Hematopoietic multipotent progenitor cell treated with erythropoietin and hydrocortisone succinate and interleukin-3 and kit ligand, for 8 days (in vitro differentiated cells): Measurements from ENCODE around the gene IRF4.
"Not testable (repeated sequence)": the region's sequence is repeated elsewhere in the genome, so short reads cannot be mapped to it uniquely, and the experiment has no call there.

Experiments
- DNase-seq: peaks from one replicate; pipeline ENCODE4 v3.0.0-alpha.2; 2015

IRF4 gene

GRCh38 chr6:366389-367297, 24.9 kb upstream of the IRF4 start:
- no peak for DNase-seq

- DNase-seq: no peak
Observed at GRCh38 chr6:367298-367794, 24.2 kb upstream of the IRF4 start.

GRCh38 chr6:367891-368630, 23.5 kb upstream of the IRF4 start:
- no peak for DNase-seq

- DNase-seq: no peak
Observed at GRCh38 chr6:369559-370431, 21.8 kb upstream of the IRF4 start.

DNA sequence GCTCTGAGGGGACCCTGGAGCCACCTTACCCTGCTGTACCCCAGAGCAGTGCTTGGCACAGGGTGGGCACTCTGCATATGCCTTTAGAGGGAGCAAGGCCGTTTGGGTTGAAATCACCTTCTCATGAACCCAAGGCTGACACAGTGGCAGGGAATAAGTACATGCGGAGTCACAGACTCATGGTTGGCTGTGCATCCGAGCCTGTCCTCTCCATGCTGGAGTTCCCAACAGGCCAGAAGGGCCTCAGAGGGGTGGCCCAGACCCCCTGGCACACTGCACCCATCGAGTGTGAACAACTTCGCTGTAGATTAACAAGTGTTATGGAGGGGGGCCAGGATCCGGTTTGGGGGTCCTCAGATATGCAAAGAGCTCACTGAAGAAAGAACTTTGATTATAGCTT, 21.0 kb upstream of the IRF4 start:
- DNase-seq: no peak

DNA sequence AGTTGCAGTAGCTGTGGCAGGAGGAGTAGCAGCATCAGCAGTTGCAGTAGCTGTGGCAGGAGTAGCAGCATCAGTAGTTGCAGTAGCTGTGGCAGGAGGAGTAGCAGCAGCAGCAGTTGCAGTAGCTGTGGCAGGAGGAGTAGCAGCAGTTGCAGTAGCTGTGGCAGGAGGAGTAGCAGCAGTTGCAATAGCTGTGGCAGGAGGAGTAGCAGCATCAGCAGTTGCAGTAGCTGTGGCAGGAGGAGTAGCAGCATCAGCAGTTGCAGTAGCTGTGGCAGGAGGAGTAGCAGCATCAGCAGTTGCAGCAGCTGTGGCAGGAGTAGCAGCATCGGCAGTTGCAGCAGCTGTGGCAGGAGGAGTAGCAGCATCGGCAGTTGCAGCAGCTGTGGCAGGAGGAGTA, 19.7 kb upstream of the IRF4 start:
- DNase-seq: not testable (repeated sequence)

DNA sequence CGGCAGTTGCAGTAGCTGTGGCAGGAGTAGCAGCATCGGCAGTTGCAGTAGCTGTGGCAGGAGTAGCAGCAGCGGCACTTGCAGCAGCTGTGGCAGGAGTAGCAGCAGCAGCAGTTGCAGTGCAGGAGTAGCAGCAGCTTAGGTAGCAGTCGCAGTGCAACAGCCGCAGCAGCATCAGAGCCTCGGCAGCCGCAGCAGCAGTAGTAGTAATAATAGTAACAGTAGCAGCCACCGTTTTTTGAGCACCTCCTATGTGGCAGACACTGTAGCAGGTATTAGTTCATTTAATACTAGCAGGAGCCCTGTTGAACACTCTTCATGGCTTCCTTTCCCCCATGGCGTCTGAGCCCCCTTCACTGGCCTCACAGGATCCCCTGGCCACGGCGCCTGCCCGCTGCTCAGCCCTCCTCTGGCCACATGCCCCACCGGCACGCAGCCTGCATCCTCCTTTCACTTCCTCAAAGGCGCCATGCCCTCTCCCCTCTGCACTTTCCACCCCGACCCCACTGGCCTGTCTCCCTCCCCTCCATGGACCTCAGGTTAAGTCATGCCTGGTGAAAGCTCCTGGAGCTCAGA, 19.1 kb upstream of the IRF4 start:
- DNase-seq: no peak

- DNase-seq: no peak
Observed at GRCh38 chr6:373031-373430, 18.5 kb upstream of the IRF4 start.

DNA sequence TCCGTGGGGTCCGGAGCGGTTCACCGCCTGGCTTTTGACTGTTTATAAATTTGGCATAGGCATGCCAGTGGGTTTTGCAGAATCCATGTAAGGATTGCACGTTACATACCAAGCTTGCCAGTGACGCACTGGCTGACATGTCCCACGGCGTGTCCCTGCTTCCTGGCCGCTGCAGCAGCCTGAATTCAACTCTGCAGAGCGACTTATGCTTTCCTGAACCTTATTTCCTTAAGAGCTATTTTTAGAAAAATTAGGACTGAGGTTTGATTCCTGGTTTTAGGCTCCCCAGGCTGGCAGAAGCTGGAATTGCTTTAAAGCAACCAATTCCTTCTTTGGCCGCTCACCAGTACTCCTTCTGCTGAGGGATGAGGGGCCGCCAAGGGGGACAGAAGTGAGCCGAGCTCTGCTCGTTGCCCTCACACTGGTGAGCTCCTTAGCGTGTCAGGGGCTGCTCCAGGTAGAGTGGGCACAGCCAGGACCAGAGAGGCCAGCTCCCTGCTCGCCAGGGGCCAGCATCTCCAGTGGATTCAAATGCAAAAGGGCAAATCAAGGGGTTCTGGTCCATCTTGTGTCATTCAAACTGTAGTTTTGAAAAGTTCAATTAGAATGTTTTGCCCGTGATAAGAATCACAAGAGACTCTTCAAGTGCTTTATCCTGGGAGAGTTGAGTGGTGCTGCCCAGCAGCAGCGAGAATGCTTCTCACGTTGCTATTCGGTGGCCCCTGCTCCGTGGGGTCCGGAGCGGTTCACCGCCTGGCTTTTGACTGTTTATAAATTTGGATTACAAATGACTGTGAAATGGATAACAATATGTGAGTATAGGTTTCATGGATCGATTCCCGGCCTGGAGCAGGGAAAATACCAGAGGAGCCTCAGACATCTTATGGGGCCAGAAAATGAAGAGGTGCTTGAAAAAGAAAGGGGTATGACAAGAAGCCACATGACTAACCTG, 17.5 kb upstream of the IRF4 start:
- DNase-seq: no peak

DNA sequence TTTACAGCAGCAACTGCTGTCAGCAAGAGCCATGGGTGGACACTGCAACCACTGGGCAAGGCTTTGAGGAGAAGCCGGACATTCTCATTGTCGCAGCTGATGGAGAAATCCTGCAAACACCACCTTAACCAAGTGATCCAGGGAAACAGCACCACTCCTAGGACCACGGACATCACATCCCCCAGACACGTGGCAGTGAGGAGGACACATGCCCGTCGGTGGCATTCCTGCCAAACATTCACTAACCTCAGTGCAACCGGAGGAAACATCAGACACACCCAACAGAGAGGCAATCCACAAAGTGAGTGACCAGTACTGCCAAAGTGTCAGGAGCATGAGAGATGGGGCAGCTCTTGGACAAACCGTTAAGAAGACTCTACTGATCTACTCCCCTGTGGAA, 16.6 kb upstream of the IRF4 start:
- no peak for DNase-seq

GRCh38 chr6:376827-377640, 14.5 kb upstream of the IRF4 start:
- no peak for DNase-seq

- DNase-seq: not testable (repeated sequence)
Observed at GRCh38 chr6:377641-378020, 13.9 kb upstream of the IRF4 start.

GRCh38 chr6:378090-378957, 13.2 kb upstream of the IRF4 start:
- DNase-seq: no peak

GRCh38 chr6:378958-379409, 12.6 kb upstream of the IRF4 start:
- no peak for DNase-seq

- no peak for DNase-seq
Observed at GRCh38 chr6:379410-380181, 12.0 kb upstream of the IRF4 start.

DNA sequence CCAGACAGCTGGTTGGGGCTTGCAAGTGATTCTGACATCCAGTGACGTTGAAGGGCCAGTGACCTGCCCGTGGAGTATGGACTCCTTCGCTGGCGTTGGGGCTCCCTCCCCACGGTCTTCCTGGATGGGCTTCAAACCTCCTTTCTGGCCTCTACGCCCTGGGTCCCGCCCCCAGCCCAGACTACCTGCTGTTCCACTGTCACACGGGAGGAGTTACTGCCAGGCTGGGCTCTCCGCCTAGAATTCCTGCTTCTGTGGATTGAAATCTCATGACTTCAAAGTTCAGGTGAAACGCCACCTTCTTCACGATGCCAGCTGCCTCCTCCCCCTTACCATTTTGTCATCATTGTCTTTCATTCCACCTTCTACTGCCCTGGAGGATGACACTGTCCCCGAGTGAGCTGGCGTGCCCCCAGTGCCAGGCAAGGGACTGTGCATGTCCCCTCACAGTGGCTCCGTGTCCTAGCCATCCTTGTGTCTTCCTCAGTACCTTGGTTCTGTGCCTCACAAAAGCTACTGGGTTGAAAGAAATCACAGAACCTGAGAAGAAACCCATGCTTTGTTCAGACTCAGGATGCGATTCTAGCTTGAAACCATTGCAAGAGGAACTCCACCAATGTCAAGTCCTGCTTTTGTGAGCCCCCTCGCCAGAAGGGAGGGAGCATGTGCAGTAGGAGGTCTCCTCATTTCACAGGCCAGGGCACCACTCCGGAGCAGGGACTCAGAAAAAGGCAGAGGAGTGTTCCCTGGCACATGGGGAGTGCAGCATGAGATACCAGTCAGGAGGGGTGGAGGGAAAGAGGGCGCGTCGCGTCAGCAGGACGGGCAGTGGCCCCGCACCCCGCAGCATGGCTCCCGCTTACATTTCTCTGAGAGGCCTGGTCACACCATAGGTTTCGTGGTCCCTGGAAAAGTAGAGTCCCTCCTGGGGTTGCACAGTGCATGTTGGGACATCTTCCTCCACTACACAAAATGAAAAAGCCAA, 11.0 kb upstream of the IRF4 start:
- no peak for DNase-seq

DNA sequence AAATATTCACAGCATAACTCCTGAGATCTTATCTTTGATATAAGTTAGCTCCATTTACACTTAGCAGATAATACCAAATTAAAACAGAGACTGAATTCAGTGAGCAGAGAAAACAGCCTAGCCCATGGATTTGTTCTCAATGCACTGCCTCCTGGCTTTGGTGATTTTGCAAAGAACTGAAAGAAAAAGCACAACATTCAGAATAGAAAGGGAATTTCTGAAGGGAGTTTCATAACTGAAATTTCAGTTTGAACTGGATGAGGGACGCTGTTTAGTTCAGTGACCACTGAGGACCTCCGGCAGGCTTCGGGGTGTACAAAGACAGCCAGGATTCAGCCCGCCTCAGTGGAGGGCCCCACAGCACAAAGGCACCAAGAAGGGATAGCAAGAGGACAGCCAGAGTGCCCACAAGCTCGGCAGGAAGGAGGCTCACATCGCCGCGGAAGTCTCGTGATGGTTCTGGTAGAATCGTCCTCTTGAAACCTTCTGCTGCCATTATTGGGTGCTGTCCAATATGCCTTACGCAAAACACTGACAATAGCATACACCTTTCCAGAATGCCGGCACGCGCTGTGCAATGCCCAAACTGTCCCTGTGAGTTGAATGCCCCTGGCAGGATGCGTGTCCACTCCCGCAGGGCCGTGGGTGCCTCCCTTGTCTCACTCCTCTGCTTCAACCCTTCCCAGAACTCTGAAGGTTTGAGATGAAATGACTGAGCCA, 9.7 kb upstream of the IRF4 start:
- no peak for DNase-seq
